Endothelial cell of umbilical vein (primary cell): ENCODE measurements around the gene ANKRD50. TPM values are rescaled to one million over a fixed set of nuclear protein-coding genes. Genes with fewer than 3 reads are reported as not detected.

Experiments
- BruUV-seq: library from RNA; stranded (reverse); fragments of 400-500 nt; replicated peaks from 2 replicates; lab custom pipeline; 2021; lab: Mats Ljungman, UMichigan
- CTCF ChIA-PET: fragments of 300-600, 350-600 bp; sonication (Branson Sonifier 250); formaldehyde crosslinking; loops from one replicate; lab custom pipeline; 2021; ENCODE audit warnings: antibody characterized with exemption, inconsistent platforms; lab: Charles Lee
- POLR2A ChIA-PET: fragments of 300-600, 350-600 bp; sonication (Branson Sonifier 250); formaldehyde crosslinking; loops from one replicate; lab custom pipeline; 2021; ENCODE audit warnings: antibody characterized with exemption, inconsistent platforms; lab: Charles Lee
- DNase-seq: peaks from one replicate; pipeline ENCODE4 v3.0.0-alpha.2; 2011; ENCODE audit warnings: low read depth, low spot score
- FAIRE-seq: peaks from 2 replicates; lab custom pipeline; 2011; peaks lifted over from hg19 to GRCh38; lab: Jason Lieb, UNC
- H2AFZ ChIP-seq: 2 replicates; pipeline ENCODE4 v1.6.0; 2012; ENCODE audit warnings: low read depth, low read length, control low read depth, inconsistent platforms
- H3K27ac ChIP-seq: 2 replicates; pipeline ENCODE4 v1.5.1; 2011; ENCODE audit warnings: low read depth, mild to moderate bottlenecking, control low read depth, low read length, moderate library complexity; ENCODE audit not compliant: insufficient read depth
- H3K27me3 ChIP-seq, 2 experiments: 2 replicates each; pipeline versions ENCODE4 v1.6.0 to v1.6.1; 2011; ENCODE audit warnings: low read length in 2 of 2, mixed read lengths in 1 of 2; ENCODE audit not compliant: control insufficient read depth in 2 of 2, insufficient read depth in 2 of 2
- H3K36me3 ChIP-seq, 2 experiments: 2 replicates in 1 of 2; 3 replicates in 1 of 2; pipeline ENCODE4 v1.5.1; 2011; ENCODE audit warnings: low read length in 2 of 2, mild to moderate bottlenecking in 1 of 2, moderate library complexity in 1 of 2; ENCODE audit not compliant: control insufficient read depth in 2 of 2, insufficient read depth in 2 of 2; ENCODE audit errors: extremely low read depth in 1 of 2
- H3K4me1 ChIP-seq: 3 replicates; pipeline ENCODE4 v1.5.1; 2011; ENCODE audit warnings: mild to moderate bottlenecking, low read length; ENCODE audit not compliant: control insufficient read depth, insufficient read depth; ENCODE audit errors: extremely low read depth
- H3K4me2 ChIP-seq: 2 replicates; pipeline ENCODE4 v1.6.1; 2011; ENCODE audit warnings: low read length, control low read depth, mixed read lengths; ENCODE audit not compliant: insufficient read depth
- H3K4me3 ChIP-seq, 3 experiments: fragments of 200-600 bp in 1 of 3; sonication (generic), shearing (Covaris generic) in 1 of 3; replicated peaks in 1 of 3; 2 replicates each; pipeline ENCODE4 v1.5.1; 2011 to 2016; ENCODE audit warnings: control low read depth in 3 of 3, low read length in 3 of 3, mild to moderate bottlenecking in 2 of 3, inconsistent platforms in 1 of 3, low read depth in 1 of 3, moderate library complexity in 1 of 3; ENCODE audit not compliant: insufficient read depth in 1 of 3
- H3K79me2 ChIP-seq: 2 replicates; pipeline ENCODE4 v1.6.0; 2012; ENCODE audit warnings: low read length, inconsistent platforms; ENCODE audit not compliant: control insufficient read depth, insufficient read depth
- H3K9ac ChIP-seq: replicated peaks from 2 replicates; pipeline ENCODE3; 2011; ENCODE audit warnings: low read length, control low read depth; ENCODE audit not compliant: insufficient read depth; ENCODE audit errors: extremely low read depth
- H3K9me1 ChIP-seq: replicated peaks from 3 replicates; pipeline ENCODE4 v1.6.0; 2011; ENCODE audit warnings: mild to moderate bottlenecking, low read length; ENCODE audit not compliant: control insufficient read depth, insufficient read depth; ENCODE audit errors: extremely low read depth
- H3K9me3 ChIP-seq: replicated peaks from 2 replicates; pipeline ENCODE4 v1.5.1; 2012; ENCODE audit warnings: low read length, inconsistent platforms; ENCODE audit not compliant: control insufficient read depth, insufficient read depth
- H4K20me1 ChIP-seq: replicated peaks from 2 replicates; pipeline ENCODE3; 2011; ENCODE audit warnings: mild to moderate bottlenecking, low read length; ENCODE audit not compliant: control insufficient read depth, insufficient read depth; ENCODE audit errors: extremely low read depth
- CTCF ChIP-seq, 2 donors: IDR thresholded peaks; 1 replicate in 1 of 2; 2 replicates in 1 of 2; pipeline ENCODE4 v1.5.1; 2011; ENCODE audit warnings: low read length in 2 of 2, mild to moderate bottlenecking in 2 of 2, moderate library complexity in 2 of 2, control low read depth in 1 of 2, inconsistent platforms in 1 of 2, low read depth in 1 of 2; ENCODE audit not compliant: insufficient read depth in 1 of 2; ENCODE audit errors: extremely low read depth in 1 of 2
- EZH2 ChIP-seq: IDR thresholded peaks from 2 replicates; pipeline ENCODE4 v1.6.1; 2012; ENCODE audit warnings: borderline replicate concordance, low read depth, mild to moderate bottlenecking, moderate library complexity, low read length, inconsistent platforms; ENCODE audit not compliant: severe bottlenecking
- FOS ChIP-seq: IDR thresholded peaks from 2 replicates; pipeline ENCODE4 v1.6.1; 2011; ENCODE audit warnings: mild to moderate bottlenecking, low read length, moderate library complexity, borderline replicate concordance; ENCODE audit not compliant: insufficient read depth
- GATA2 ChIP-seq: IDR thresholded peaks from 2 replicates; pipeline ENCODE4 v1.7.0; 2011; ENCODE audit warnings: low read depth, mild to moderate bottlenecking, moderate library complexity, mixed read lengths, low read length; ENCODE audit not compliant: insufficient read length, insufficient read depth
- JUN ChIP-seq: IDR thresholded peaks from 2 replicates; pipeline ENCODE4 v1.6.1; 2011; ENCODE audit warnings: borderline replicate concordance, low read depth; ENCODE audit not compliant: insufficient read length, insufficient read depth
- MAX ChIP-seq: IDR thresholded peaks from 2 replicates; pipeline ENCODE4 v1.6.1; 2011; ENCODE audit not compliant: insufficient read depth, insufficient read length
- MYC ChIP-seq: IDR thresholded peaks from one replicate; pipeline ENCODE4 v1.6.1; 2011; ENCODE audit warnings: mild to moderate bottlenecking, low read depth, low read length
- POLR2A ChIP-seq: IDR thresholded peaks from 2 replicates; pipeline ENCODE4 v1.6.1; 2012; ENCODE audit warnings: low read depth, mild to moderate bottlenecking, control low read depth, low read length
- POLR2AphosphoS5 ChIP-seq: IDR thresholded peaks from 2 replicates; pipeline ENCODE4 v1.6.1; 2012; ENCODE audit warnings: low read depth, mild to moderate bottlenecking, control low read depth, low read length, moderate library complexity; ENCODE audit not compliant: insufficient read depth
- dilution Hi-C: fragments of 300-500 bp; cut with MboI; formaldehyde crosslinking; loops from one replicate; pipeline ENCODE4 v1.15.0; 2019; ENCODE audit warnings: low sequenced_read_pairs; ENCODE audit not compliant: extremely low pct_ligation_motif_present
- intact Hi-C: fragments of 100-400 bp; cut with micrococcal nuclease; formaldehyde crosslinking; loops from one replicate; pipeline ENCODE4 v1.10.0; 2022
- polyA plus RNA-seq, 4 experiments: library from polyadenylated mRNA; depleted of rRNA in 3 of 4; stranded (reverse) in 3 of 4; unstranded in 1 of 4; fragments of >200 nt; gene quantifications; 2 replicates each; pipeline versions ENCODE4 v1.2.1 to v1.2.3, GENCODE V29; 2011 to 2012; ENCODE audit warnings: missing spikeins in 1 of 4
- total RNA-seq: library from RNA; stranded (reverse); gene quantifications from 2 replicates; pipeline ENCODE4 v1.2.3, GENCODE V29; 2021

The ANKRD50 gene
- total and polyA plus RNA-seq, 2 donors (not counting 3 experiments of a cell fraction or from before 2014, with no cell fraction given): 24.5 to 63.6 TPM

DNA sequence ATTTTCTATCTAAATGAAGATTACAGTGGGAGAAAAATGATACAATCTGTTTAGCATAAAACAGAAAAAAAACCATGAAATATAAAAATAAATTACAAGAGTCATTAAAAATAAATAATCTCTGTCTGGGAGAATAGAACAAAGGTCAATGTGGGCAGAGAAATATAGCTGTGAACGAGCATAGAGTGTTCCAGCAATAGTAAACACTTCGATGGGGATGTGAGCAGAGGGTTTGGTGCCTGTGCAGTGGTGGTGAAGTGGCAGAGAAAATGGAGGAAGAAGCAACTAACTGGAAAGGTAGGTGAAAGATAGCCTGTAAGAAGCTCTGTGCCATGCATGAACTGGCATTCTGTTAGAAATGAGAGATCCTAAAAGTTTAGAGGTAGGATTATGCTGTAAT lies 64.9 kb downstream of the ANKRD50 start:
- H3K9ac ChIP-seq: no peak overlapping the region
- DNase-seq: no peak
- no peak for TF ChIP-seq MAX
- no peak for TF ChIP-seq JUN
- no peak for TF ChIP-seq EZH2
- no peak for TF ChIP-seq GATA2
- TF ChIP-seq POLR2A: no peak
- TF ChIP-seq POLR2AphosphoS5: no peak
- TF ChIP-seq FOS: no peak
- TF ChIP-seq CTCF (IDR thresholded peaks at IDR 0.05; ENCODE audit: extremely low read depth in 1 of 2, insufficient read depth in 1 of 2, low read depth in 1 of 2, low read length in 2 of 2): no peak
- no peak for TF ChIP-seq MYC
- H4K20me1 ChIP-seq: no peaks in the 10 kb centered on the region
- H2AFZ ChIP-seq: no peak overlapping the region
- H3K4me3 ChIP-seq: no peak overlapping the region
- H3K4me1 ChIP-seq: peaks cover 12% of the 10 kb centered on the region
- FAIRE-seq: no peak
- intact Hi-C loops: no loop called here
- no peaks in the 10 kb centered on the region for H3K9me1 ChIP-seq
- CTCF ChIA-PET: no interaction called here
- dilution Hi-C loops: no loop called here
- BruUV-seq: no TSS peak
- no peak overlapping the region for H3K27ac ChIP-seq
- H3K79me2 ChIP-seq: no peaks in the 10 kb centered on the region
- POLR2A ChIA-PET: no interaction called here
- H3K27me3 ChIP-seq: no peaks in the 10 kb centered on the region
- no peaks in the 10 kb centered on the region for H3K9me3 ChIP-seq
- H3K36me3 ChIP-seq: peaks cover 0 to 4% of the 10 kb centered on the region in 2 experiments
- no peak overlapping the region for H3K4me2 ChIP-seq
